ENCODE results near the gene ISYNA1. TPM values are rescaled to one million over a fixed set of nuclear protein-coding genes. Genes with fewer than 3 reads are reported as not detected.

ISYNA1 gene
- polyA plus RNA-seq, 2 of the 4 experiments (the other 2 are of a cell fraction), result 18.0 to 60.7 TPM

GRCh38 chr19:18464646-18465045, 26.7 kb upstream of the ISYNA1 start:
- peak overlapping the region; percentile 13; the same call in 2 of the 3 replicates for H3K4me2 ChIP-seq
- CTCF ChIA-PET, result interaction anchor here (0.7 to 11.5 kb wide), 6 partner anchors 11 to 124 kb away, joined by 3 to 168 read pairs (median 8); partner anchors contain the start of gene REX1BD
- 17% methylated on average over 5 of the region's 8 CpGs for WGBS (ENCODE audit: missing lambda C conversion rate)
- no peak overlapping the region for H3K4me3 ChIP-seq
- no peak for FAIRE-seq
- no peaks in the 10 kb centered on the region for H3K9me3 ChIP-seq
- no peak for TF ChIP-seq MAX (IDR thresholded peaks at IDR 0.05)
- TF ChIP-seq ZC3H11A (IDR thresholded peaks at IDR 0.05), result no peak
- no peak for TF ChIP-seq KDM1A (IDR thresholded peaks at IDR 0.05; ENCODE audit: low read depth)
- no peak for TF ChIP-seq FOSL2 (IDR thresholded peaks at IDR 0.05)
- TF ChIP-seq FOSL2 (CRISPR knock-in tag; IDR thresholded peaks at IDR 0.05), result no peak
- no peak for TF ChIP-seq PHF8 (IDR thresholded peaks at IDR 0.05; ENCODE audit: borderline replicate concordance, low read depth)
- no peak for TF ChIP-seq RNF2 (IDR thresholded peaks at IDR 0.05; ENCODE audit: borderline replicate concordance, low read depth)
- no peak for TF ChIP-seq CHD2 (IDR thresholded peaks at IDR 0.05; ENCODE audit: low read length, partially characterized antibody)
- no peak for TF ChIP-seq EP300 (IDR thresholded peaks at IDR 0.05)
- H3K4me1 ChIP-seq, result peaks cover 56% of the 10 kb centered on the region
- ATAC-seq, result no peak
- peak in 1 of 2 experiments; percentile 59 for DNase-seq (ENCODE audit: low read depth in 1 of 2, low spot score in 1 of 2)
- POLR2A ChIA-PET, result no interaction called here
- H3K27ac ChIP-seq, result peak overlapping the region in 1 of 2 experiments; percentile 66; a peak in 3 of 6 replicates

GRCh38 chr19:18461471-18461870, 23.5 kb upstream of the ISYNA1 start:
- CTCF ChIA-PET, result interaction anchor here (0.6 to 11.5 kb wide), 29 partner anchors 8 to 1241 kb away, joined by 3 to 168 read pairs (median 4); partner anchors contain the start of genes ELL and KXD1
- Histone ChIP-seq H3K4me3 (no peak overlapping the region), H3K9me3 (no peaks in the 10 kb centered on the region), H3K27ac (no peak overlapping the region), H3K4me1 (peaks cover 29% of the 10 kb centered on the region), H3K4me2 (no peak overlapping the region)
- no peak for ATAC-seq
- FAIRE-seq, result no peak
- 76% methylated on average over 11 of the region's 22 CpGs for WGBS (ENCODE audit: missing lambda C conversion rate)
- POLR2A ChIA-PET, result interaction anchor here (0.6 kb wide), 1 partner anchor 56 kb away, joined by 4 read pairs; no protein-coding TSS in a partner anchor
- no peak for DNase-seq (ENCODE audit: low read depth in 1 of 2, low spot score in 1 of 2)
- no peak for TF ChIP-seq JUN (IDR thresholded peaks at IDR 0.05)
- TF ChIP-seq PHF8 (IDR thresholded peaks at IDR 0.05; ENCODE audit: borderline replicate concordance, low read depth), result no peak
- TF ChIP-seq EP300 (IDR thresholded peaks at IDR 0.05), result no peak
- TF ChIP-seq SMC3 (IDR thresholded peaks at IDR 0.05), result no peak
- TF ChIP-seq ZFP36 (IDR thresholded peaks at IDR 0.05; ENCODE audit: borderline replicate concordance, partially characterized antibody), result no peak
- TF ChIP-seq REST (IDR thresholded peaks at IDR 0.05), result no peak

GRCh38 chr19:18460900-18461299, 23.0 kb upstream of the ISYNA1 start:
- DNase-seq (ENCODE audit: low read depth in 1 of 2, low spot score in 1 of 2) (no peak), ATAC-seq (no peak), FAIRE-seq (no peak)
- peaks cover 29% of the 10 kb centered on the region for H3K4me1 ChIP-seq
- peak overlapping the region in 1 of 2 experiments; percentile 1; a peak in 1 of 6 replicates for H3K27ac ChIP-seq
- no peak for TF ChIP-seq ZFP36 (IDR thresholded peaks at IDR 0.05; ENCODE audit: borderline replicate concordance, partially characterized antibody)
- H3K9me3 ChIP-seq, result no peaks in the 10 kb centered on the region
- H3K4me3 ChIP-seq, result no peak overlapping the region
- no peak overlapping the region for H3K4me2 ChIP-seq
- ChIA-PET POLR2A (no interaction called here), CTCF (interaction anchor here (0.8 to 11.5 kb wide), 12 partner anchors 9 to 376 kb away, joined by 3 to 168 read pairs (median 4); partner anchors contain the start of gene ELL)
- 84% methylated on average over 2 of the region's 12 CpGs for WGBS (ENCODE audit: missing lambda C conversion rate)

- no peak for ATAC-seq
- Histone ChIP-seq H3K9me3 (no peaks in the 10 kb centered on the region), H3K4me2 (no peak overlapping the region), H3K4me3 (no peak overlapping the region), H3K4me1 (peaks cover 24% of the 10 kb centered on the region), H3K27ac (no peak overlapping the region)
- POLR2A ChIA-PET, result no interaction called here
- CTCF ChIA-PET, result interaction anchor here (0.6 to 11.5 kb wide), 9 partner anchors 8 to 136 kb away, joined by 3 to 168 read pairs (median 4); partner anchors contain the start of genes REX1BD and SSBP4
- no peak for FAIRE-seq
- no peak for DNase-seq (ENCODE audit: low read depth in 1 of 2, low spot score in 1 of 2)
- 91% methylated on average over 11 of the region's 21 CpGs for WGBS (ENCODE audit: missing lambda C conversion rate)
- TF ChIP-seq POLR2AphosphoS2 (conservative IDR thresholded peaks at IDR 0.05; ENCODE audit: low read length) (no peak), CHD2 (IDR thresholded peaks at IDR 0.05; ENCODE audit: low read length, partially characterized antibody) (no peak), FOXS1 (CRISPR knock-in tag; IDR thresholded peaks at IDR 0.05) (no peak), NPAS2 (CRISPR knock-in tag; IDR thresholded peaks at IDR 0.05; ENCODE audit: borderline replicate concordance) (no peak), E2F6 (IDR thresholded peaks at IDR 0.05; ENCODE audit: borderline replicate concordance, low read depth) (no peak), MYC (IDR thresholded peaks at IDR 0.05; ENCODE audit: borderline replicate concordance, low read length) (no peak), CHD4 (IDR thresholded peaks at IDR 0.05; ENCODE audit: borderline replicate concordance) (no peak), TFCP2L1 (CRISPR knock-in tag; IDR thresholded peaks at IDR 0.05) (no peak), ELK1 (IDR thresholded peaks at IDR 0.05; ENCODE audit: low read depth, low read length) (no peak), EHF (CRISPR knock-in tag; IDR thresholded peaks at IDR 0.05) (no peak)
Measured at GRCh38 chr19:18457483-18458331, 19.8 kb upstream of the ISYNA1 start.
